NCI-H2107 (cell line): ENCODE data around the gene IL10RA.
"Not testable (repeated sequence)": the region's sequence is repeated elsewhere in the genome, so short reads cannot be mapped to it uniquely, and the experiment has no call there.

Source experiments
- DNase-seq: peaks from one replicate; lab custom pipeline; 2025; lab: John Stamatoyannopoulos, UW

IL10RA gene

GRCh38 chr11:117962826-117963225 is 23.4 kb upstream of the IL10RA start:
- DNase-seq: no peak

GRCh38 chr11:117966908-117967307 is 19.3 kb upstream of the IL10RA start:
- no peak for DNase-seq

GRCh38 chr11:117969160-117969991 is 16.8 kb upstream of the IL10RA start:
- no peak for DNase-seq

GRCh38 chr11:117970400-117971024 is 15.7 kb upstream of the IL10RA start:
- DNase-seq: no peak

- DNase-seq: no peak
Measured at GRCh38 chr11:117972044-117972443, 14.2 kb upstream of the IL10RA start.

GRCh38 chr11:117972629-117973502 is 13.3 kb upstream of the IL10RA start:
- DNase-seq: no peak

GRCh38 chr11:117973503-117973860 is 12.7 kb upstream of the IL10RA start:
- DNase-seq: no peak

- no peak for DNase-seq
Measured at GRCh38 chr11:117976445-117976844, 9.7 kb upstream of the IL10RA start.

GRCh38 chr11:117977029-117977428 is 9.2 kb upstream of the IL10RA start:
- DNase-seq: no peak

- not testable (repeated sequence) for DNase-seq
Measured at GRCh38 chr11:117977612-117978264, 8.5 kb upstream of the IL10RA start.

GRCh38 chr11:117978291-117978910 is 7.8 kb upstream of the IL10RA start:
- DNase-seq: not testable (repeated sequence)

GRCh38 chr11:117978991-117979390 is 7.2 kb upstream of the IL10RA start:
- DNase-seq: no peak

- DNase-seq: no peak
Measured at GRCh38 chr11:117979481-117980211, 6.5 kb upstream of the IL10RA start.

GRCh38 chr11:117980280-117980679 is 5.9 kb upstream of the IL10RA start:
- DNase-seq: no peak

- no peak for DNase-seq
Measured at GRCh38 chr11:117980720-117981119, 5.5 kb upstream of the IL10RA start.

GRCh38 chr11:117983163-117983475 is 3.1 kb upstream of the IL10RA start:
- no peak for DNase-seq

- DNase-seq: no peak
Measured at GRCh38 chr11:117984476-117984875, 1.7 kb upstream of the IL10RA start.

- no peak for DNase-seq
Measured at GRCh38 chr11:117986981-117987574, 884 bp downstream of the IL10RA start.

GRCh38 chr11:117989351-117990102 is 3.3 kb downstream of the IL10RA start:
- DNase-seq: no peak

- no peak for DNase-seq
Measured at GRCh38 chr11:117992136-117992535, 5.9 kb downstream of the IL10RA start.
